ENCODE data around the gene PKN3.
"Not testable (repeated sequence)": the region's sequence is repeated elsewhere in the genome, so short reads cannot be mapped to it uniquely, and the experiment has no call there.

The PKN3 gene

DNA sequence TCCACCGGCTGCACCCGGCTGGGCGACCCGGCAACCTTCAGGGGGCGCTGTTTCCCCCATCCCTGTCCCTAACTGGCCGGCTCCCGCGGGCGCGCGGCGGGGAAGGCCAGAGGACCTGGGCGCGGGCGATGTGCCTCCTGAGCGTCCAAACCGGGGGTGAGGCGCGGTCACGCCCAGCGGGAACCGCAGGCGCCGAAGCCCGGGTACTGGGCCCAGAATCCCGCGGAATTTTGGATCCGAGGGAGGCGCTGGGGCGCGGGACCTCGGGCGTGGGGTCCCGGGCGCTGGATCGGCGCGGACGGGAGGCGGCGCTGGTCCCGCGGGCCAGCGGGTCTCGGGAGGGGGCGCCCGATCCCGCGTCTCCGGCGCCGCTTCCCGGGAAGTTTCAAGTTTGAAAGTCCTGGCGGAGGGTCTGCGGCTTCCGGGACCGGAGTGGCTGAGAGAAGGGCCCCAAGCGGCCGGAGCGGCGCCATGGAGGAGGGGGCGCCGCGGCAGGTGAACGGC lies at the start of gene PKN3:
Gene PKN3 (plus strand): TSS at position 59 of the 504 bp plus-strand sequence. CDS start 413 bp downstream, at position 472.
- DNase-seq, result peak; percentile 54 to 88 (median 76)

DNA sequence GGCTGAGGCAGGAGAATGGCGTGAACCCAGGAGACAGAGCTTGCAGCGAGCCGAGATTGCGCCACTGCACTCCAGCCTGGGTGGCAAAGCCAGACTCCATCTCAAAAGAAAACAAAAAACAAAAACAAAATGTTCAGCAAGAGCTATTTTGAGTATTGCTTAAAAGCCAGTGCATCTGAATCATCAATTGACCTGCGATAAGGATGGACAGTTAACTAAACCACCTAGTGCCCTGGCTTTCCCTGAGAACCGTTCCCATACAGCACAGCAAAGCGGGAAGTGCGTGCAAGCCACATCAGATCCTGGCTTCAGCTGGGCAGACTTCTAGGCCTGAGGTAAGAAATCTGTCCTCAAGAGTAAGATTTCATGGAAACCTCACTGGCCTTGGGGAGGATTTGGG lies 48.4 kb upstream of the PKN3 start:
- no peak for DNase-seq

DNA sequence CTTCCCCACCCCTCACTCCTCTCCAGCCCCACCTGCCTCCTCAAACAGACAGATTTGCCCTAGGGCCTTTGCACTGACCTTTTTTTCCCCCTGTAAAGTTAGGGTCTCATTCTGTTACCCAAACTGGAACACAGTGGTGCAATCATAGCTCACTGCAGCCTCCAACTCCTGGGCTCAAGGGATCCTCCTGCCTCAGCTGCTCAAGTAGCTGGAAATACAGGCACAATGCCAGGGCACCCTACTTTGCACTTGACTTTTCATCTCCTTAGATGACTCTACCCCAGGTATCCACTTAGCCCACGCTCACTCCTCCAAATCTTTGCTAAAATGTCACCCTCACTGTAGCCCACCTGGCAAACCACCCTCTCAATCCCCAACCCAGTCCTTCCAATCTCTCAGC lies 47.8 kb upstream of the PKN3 start:
- DNase-seq, result no peak

DNA sequence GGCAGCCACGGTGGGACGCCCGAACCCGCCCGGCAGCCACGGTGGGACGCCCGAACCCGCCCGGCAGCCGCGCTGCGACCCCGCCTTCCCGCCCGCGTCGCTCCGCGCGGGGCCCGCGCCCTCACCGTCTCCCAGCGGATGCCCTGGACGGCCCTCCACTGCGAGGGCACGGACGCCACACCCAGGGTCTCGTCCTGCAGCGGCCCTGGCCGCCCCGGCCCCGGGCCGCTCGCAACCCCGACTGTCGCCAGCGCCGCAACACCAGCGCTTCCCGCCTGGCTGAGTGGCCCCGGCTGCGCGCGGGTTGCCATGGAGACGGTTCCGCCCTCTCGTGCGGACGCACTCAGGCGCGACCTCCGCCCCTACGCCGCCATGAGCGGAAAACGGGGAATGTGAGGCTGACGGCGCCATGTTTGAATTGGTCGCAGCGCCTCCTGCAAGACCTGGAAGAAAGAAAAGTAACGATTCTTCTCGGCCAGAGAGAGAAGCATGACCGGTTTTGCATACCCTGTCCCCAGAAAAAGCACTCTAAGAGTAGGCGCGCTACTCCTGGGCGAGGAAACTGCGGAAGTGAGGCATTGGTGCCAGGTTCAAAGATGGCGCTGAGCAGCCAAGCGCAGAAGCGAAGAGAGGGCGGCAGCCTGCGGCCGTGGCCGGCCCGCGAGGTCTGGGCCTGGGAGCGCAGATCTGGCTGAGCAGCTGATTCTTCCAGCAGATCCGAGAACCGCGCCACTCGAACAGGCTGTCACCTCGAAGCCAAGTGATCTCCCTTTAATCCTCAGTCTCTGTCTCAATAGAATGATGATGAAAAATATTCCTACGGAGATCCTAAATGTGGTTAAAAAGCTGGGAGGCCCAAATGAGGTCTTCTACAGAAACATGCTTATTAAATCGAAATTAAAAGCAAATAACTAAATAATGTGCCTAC lies 45.6 kb upstream of the PKN3 start, which contains the start of gene DYNC2I2:
Gene DYNC2I2 (minus strand): TSS at position 432 of the 928 bp plus-strand sequence. CDS start 121 bp downstream, at position 311.
- peak; percentile 90 to 96 (median 94) for DNase-seq

DNA sequence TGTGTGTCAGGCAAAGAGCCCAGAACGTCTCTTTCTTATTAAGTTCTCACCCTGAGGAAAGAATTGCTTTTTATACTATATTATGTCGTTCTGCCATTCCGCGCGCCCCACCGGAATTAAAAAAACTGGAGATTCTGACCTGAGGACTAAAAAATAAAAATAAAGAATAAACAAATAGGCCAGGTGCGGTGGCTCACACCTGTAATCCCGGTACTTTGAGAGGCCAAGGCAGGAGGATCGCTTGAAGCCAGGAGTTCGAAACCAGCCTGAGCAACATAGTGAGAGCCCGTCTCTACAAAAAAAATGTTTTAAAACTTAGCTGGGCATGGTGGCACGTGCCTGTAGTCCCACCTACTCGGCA lies 45.0 kb upstream of the PKN3 start:
- no peak for DNase-seq

DNA sequence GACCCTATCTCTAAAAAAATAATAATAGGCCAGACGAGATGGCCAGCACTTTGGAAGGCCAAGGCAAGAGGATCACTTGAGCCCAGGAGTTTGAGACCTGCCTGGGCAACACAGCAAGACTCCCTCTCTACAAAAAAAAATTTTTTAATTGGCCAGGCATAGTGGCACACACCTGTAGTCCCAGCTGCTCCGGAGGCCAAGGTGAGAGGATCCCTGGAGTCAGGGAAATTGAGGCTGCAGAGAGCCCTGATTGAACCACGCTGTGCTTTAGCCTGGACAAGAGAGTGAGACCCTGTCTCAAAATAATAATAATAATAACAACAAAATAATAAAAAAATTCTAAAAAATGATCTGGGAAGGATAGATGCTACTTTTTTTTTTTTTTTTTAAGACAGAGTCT lies 44.5 kb upstream of the PKN3 start:
- no peak for DNase-seq

DNA sequence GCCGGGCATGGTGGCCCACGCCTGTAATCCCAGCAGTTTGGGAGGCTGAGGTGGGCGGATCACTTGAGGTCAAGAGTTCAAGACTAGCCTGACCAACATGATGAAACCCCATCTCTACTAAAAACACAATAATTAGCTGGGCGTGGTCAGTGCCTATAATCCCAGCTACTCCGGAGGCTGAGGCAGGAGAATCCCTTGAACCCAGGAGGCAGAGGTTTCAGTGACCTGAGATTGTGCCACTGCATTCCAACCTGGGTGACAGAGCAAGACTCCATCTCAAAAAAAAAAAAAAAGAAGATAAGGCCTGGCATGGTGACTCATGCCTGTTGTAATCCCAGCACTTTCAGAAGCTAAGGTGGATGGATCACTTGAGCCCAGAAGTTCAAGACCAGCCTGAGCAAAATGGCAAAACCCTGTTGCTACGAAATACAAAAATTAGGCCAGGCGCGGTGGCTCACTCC lies 35.8 kb upstream of the PKN3 start:
- DNase-seq, result not testable (repeated sequence)

DNA sequence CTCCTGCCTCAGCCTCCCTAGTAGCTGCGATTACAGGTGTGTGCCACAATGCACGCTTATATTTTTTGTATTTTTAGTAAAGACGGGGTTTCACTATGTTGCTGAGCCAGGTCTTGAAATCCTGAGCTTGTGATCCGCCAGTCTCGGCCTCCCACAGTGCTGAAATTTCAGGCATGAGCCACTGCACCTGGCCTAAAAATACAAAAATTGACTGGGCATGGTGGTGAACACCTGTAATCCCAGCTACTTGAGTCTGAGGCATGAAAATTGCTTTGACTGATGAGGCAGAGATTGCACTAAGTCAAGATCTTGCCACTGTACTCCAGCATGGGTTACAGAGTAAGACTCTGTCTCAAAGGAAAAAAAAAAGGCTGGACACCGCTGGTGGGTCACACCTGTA lies 32.5 kb upstream of the PKN3 start:
- DNase-seq, result no peak

DNA sequence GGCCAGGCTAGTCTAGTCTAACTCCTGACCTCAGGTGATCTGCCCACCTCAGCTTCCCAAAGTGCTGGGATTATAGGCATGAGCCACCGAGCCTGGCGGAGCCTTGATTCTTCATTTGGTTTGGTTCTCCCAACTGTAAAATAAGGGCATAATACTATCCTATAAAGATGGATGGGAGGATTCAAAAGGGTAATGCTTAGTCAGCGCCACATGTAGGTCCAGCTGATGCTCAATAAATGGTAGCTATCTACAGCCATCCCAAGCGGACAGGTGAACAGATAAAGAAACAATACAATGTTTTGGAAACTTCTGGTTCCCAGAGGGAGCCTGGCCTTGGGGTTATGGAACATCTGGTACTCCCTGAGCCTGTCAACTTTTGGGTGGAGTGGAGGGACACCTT lies 26.9 kb upstream of the PKN3 start:
- DNase-seq, result no peak

DNA sequence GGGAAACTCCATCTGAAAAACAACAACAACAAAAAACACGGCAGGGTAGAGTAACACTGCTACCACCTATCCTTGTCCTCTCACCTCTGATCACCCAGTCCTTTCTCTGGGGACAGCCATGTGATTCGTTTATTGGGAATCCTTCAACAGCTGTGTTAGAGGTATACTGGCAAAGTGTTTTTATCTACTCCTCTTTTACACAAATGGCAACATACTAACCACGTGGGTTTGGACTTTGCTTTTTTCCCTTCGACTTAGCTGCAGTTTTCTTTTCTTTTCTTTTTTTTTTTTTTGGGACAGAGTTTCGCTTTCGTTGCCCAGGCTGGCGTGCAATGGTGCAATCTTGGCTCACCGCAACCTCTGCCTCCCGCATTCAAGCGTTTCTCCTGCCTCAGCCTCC lies 24.5 kb upstream of the PKN3 start:
- no peak for DNase-seq

DNA sequence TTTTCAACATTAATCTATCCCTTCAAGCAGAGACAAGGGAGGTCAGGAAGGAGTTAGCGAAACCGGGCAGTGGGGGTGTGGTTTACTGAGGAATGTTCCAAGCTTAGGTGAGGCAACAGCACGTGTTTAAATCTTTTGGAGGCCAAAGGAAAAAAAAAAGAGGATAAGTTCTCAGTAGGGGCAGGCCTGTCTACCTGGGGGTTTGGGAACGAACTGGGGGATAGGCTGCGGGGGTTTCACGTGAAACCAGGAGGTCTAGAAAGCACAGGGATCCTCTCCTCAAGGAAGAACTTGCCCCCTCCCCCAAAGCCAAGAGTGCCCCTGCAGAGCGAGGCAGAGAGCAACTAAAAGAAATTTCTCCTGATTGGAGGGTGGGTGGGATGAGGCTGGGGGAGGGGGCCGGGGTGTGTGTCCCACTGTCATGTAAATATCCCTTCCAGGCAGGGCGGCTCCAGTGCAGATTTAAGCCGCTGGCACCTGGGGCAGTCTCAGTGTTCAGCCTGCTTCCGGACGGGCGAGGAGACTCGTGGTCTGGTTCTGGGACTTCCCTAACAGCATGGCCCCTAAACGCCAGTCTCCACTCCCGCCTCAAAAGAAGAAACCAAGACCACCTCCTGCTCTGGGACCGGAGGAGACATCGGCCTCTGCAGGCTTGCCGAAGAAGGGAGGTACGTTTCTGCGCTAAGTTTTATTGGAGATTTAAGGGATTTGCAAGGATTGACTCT lies 18.8 kb upstream of the PKN3 start:
- DNase-seq, result peak in 2 of 6 experiments; percentile 24 to 37

DNA sequence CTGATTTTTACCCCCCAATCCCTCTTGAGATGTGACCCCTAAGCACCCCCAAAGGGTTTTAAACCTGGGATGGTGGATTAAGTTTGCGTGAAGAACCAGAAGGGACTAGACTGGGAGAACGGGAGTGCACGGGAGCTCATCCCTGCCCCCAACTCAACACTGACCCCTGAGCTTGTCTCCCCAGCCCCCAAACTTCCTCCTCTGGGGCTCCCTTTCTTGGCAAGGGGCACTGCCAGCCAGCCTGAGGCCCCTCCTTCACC lies 18.3 kb upstream of the PKN3 start:
- DNase-seq, result peak in 1 of 6 experiments; percentile 38

DNA sequence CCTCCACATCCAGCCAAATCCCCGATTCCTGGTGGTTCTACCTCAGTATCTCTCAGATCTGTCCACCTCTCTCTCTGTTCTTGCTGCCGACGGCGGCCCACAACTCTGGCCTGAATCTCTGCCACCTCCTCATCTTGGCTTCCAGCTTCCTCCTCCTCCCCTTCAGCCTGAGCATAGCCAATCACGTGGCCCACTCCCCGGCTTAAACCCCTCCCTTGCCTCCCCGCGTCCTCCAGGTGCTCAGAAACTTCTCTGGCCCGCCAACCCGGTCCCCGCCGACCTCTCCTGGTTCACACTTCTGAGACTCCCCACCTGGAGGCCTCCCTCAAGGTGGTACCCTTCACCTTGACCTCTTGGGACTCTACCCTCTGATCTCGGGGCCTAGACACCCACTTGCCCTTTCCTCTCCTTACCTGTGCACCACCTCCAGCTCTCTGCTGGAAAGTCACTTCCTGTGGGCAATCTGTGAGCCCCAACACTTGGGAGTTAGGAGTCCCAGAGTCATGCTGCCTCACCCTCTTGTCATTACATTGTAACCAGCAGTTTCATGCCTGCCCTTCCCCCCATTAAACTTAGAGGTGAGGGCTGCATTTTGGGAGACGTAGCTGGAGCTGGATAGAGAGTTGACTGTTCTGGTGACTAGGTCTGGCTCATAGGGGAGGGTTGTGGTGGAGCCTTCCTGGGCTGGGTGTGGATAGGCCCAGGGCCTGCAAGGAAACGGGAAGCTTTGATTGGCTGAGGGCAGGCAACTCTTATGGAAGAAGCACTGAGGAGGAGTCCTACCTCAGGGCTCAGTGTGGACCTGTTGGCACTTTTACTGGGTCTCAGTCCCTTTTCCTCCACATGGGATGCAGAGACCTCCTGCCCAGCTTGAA lies 17.7 kb upstream of the PKN3 start:
- peak; percentile 57 to 76 (median 66) for DNase-seq

DNA sequence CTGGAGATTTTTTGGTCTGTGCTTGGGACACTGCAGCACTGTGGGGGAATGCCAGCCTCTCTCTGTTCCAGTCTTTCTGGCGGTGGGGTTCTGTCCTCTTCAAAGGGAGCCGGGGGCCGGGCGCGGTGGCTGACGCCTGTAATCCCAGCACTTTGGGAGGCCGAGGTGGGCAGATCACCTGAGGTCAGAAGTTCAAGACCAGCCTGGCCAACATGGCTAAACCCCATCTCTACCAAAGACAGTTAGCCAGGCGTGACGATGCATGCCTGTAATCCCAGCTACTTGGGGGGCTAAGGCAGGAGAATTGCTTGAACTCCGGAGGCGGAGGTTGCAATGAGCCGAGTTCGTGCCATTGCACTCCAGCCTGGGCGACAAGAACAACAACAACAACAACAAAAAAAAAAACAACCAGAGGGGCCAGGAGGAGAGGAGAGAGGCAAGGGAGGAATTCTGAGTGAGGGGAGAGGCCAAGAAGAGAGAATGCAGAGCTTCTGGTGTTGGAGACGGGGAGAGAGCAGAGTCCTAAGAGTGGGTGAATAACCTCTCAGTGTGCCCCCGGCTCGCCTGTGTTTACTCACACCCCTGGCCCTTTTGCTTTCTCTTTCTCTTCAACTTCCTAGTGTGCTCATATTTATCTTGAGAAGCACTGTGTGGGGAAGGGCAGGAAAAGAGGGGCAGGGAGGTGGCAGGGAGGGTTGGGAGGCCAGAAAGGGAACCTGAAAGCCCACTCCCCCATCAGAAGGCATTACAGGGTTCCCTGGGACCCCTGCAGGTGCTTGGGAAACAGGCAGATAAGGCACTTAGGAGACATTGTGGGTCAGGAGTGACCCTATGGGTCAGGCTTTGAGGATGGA lies 16.4 kb upstream of the PKN3 start:
- peak in 4 of 6 experiments; percentile 9 to 30 (median 22) for DNase-seq

DNA sequence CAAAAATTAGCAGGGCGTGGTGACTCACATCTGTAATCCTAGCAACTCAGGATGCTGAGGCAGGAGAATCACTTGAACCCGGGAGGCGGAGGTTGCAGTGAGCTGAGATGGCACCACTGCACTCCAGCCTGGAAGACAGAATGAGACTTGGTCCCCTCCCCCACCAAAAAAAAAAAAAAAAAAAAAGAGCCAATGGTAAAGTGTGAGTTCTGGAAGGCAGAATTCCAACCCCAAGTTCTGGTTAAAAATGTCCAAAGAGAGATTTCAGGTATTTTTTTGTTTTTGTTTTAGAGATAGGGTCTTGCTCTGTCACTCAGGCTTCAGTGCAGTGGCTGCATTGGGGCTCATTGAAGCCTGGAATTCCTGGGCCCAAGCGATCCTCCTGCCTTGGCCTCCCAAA lies 14.8 kb upstream of the PKN3 start:
- DNase-seq, result no peak

DNA sequence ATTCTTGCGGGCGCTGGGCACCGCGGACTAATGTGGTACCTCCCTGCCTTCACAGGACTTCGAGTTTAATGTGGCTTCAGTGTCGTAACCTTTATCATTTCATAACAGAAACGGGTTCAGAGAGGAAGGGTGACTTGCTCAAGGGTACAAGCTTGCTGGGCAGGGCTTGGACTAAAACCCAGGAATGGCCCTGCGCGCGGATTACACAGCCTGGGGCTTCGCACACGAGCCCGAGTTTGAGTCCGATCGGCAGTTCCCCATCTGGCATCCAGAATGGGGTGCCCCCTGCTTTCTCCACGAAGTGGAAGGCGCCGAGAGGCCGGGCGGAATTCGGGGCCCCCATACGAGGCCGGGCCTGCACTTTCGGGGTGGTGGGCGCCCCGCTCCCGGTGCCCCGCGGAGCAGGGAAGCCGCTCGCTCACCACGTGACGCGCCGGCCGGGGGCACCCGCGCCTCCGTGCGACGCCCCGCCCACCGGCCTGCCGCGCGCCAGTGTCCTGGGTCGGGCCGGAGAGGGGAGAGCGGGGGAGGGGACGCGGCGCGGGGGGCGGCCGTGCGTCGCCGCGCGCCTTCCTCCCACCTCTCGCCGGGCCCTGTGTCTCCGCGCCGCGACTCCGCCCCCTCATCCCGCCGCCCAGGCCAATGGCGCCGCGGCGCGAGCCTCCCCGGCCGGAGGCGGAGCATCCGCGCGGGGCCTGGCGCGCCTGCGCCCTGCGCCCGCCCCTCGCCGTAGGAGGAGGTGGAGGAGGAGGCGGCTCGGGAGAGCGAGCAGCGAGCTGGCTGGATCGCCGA lies 13.6 kb upstream of the PKN3 start, which contains the start of gene SET:
Gene SET (plus strand): TSS at position 722 of the 792 bp plus-strand sequence. CDS start 361 bp downstream, outside the sequence.
- DNase-seq, result peak; percentile 84 to 93 (median 88)

DNA sequence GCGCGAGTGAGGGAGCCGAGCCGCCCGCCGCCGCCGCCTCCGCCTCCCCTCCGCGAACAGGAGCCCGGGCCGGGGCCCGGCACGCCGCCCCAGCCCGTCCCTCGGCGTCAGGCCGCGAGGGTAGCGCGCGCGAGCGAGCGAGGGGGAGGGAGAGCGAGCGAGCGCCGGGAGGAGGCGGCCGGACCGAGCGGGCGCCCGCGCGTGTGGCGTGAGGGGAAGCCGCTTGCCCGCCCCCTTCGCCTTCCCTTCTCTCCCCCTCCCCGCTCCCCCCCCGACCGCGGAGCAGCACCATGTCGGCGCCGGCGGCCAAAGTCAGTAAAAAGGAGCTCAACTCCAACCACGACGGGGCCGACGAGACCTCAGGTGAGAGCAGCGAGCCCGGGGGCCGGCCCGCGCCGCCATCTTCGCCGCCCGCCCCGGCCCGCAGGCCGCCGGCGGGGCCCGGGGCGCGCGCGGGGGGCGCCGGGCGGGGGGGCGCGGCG lies 13.0 kb upstream of the PKN3 start:
- DNase-seq, result peak in 3 of 6 experiments; percentile 54 to 77 (median 66)

DNA sequence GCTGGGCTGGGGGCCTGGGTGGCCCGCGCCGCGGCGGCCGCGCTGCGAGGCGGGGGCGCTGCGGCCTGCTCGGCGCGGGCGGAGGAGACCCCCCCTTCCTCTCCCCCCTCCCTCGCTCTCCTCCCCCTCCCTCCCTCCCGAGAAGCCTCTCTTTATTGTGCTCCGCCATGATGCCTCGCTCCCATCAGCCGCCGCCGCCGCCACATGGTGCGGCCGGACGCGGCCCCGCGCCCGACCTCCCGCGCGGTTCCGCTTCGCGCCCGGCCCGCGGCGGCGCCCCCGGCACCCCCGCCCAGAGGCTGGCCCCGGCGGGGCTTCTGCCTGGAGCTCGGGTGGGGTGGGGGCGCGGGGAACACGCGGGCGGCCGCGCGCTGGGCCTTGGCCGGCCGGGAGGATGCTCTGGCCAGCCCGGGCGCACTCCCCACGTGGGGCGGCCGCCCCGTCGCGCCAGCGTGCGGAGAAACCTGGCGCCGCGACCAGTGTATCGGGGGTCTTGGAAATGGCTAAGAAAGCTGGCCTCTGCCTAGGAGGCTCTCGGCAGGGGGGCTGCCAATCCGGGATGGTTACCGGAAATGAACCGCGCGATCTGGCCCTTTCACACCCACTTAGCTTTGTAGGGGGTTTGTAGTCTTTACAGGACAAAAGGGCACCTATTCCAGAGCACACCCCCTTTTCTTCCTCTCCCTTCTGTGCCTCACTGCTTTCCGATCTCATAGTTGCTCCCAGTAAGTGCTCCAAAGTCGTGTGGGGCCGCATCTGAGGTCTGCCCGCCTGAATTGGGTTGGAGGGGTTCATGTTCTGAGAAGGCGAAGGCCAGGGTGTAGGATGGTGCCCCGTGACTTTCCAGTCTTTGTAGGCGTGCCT lies 12.3 kb upstream of the PKN3 start:
- peak; percentile 23 to 59 (median 40) for DNase-seq

DNA sequence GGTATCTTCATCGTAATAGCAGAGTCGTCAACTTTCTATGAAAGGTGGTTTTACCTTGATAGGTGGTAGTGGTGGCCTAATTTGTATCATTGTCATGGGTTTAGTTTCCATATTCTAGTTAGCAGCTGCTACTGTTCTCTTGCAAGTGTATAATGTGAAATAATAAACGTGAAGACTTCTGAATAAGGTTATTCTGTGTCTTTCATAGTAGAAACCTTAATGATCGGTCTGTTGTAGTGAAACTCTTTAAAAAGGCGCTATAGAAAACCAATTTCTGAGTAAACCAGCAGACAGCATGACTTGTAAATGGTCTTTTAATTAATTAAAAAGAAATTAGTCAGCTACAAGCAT lies 11.6 kb upstream of the PKN3 start:
- DNase-seq, result no peak

DNA sequence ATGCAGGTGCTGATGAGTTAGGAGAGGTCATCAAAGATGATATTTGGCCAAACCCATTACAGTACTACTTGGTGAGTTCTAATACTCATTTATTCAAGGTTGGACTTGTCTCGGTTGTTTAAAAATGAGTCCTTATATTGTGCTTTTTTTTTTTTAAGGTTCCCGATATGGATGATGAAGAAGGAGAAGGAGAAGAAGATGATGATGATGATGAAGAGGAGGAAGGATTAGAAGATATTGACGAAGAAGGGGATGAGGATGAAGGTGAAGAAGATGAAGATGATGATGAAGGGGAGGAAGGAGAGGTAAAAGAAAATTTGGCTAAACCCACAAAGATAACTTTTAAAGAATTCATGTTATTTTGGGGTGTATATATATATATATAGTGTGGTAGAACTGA lies 8.6 kb upstream of the PKN3 start:
- not testable (repeated sequence) for DNase-seq

Data from stimulated activated naive CD4-positive, alpha-beta T cell (primary cell).